DMS 273 (cell line): ENCODE results near the gene PFKFB2.

Experiments
- DNase-seq: peaks from one replicate; lab custom pipeline; 2025; ENCODE audit not compliant: unreplicated experiment; lab: John Stamatoyannopoulos, UW

The PFKFB2 gene

GRCh38 chr1:207064561-207064960 lies 11.5 kb downstream of the PFKFB2 start:
- no peak for DNase-seq

- no peak for DNase-seq
Observed at GRCh38 chr1:207067185-207067584, 14.1 kb downstream of the PFKFB2 start.

- DNase-seq: no peak
Observed at GRCh38 chr1:207067665-207068064, 14.6 kb downstream of the PFKFB2 start.

GRCh38 chr1:207069061-207069460 lies 16.0 kb downstream of the PFKFB2 start:
- DNase-seq: no peak

- no peak for DNase-seq
Observed at GRCh38 chr1:207069858-207070506, 16.9 kb downstream of the PFKFB2 start.

GRCh38 chr1:207070811-207071210 lies 17.7 kb downstream of the PFKFB2 start:
- no peak for DNase-seq

GRCh38 chr1:207071426-207071825 lies 18.4 kb downstream of the PFKFB2 start:
- no peak for DNase-seq

- no peak for DNase-seq
Observed at GRCh38 chr1:207072233-207072632, 19.2 kb downstream of the PFKFB2 start.

GRCh38 chr1:207073906-207074820 lies 21.1 kb downstream of the PFKFB2 start:
- DNase-seq: no peak

- DNase-seq: no peak
Observed at GRCh38 chr1:207076181-207076955, 23.3 kb downstream of the PFKFB2 start.

- DNase-seq: no peak
Observed at GRCh38 chr1:207077012-207077411, 23.9 kb downstream of the PFKFB2 start.

GRCh38 chr1:207077470-207078377 lies 24.6 kb downstream of the PFKFB2 start:
- DNase-seq: peak; percentile 81

GRCh38 chr1:207078578-207079132 lies 25.6 kb downstream of the PFKFB2 start:
- DNase-seq: no peak

GRCh38 chr1:207079706-207080241 lies 26.7 kb downstream of the PFKFB2 start:
- no peak for DNase-seq

- no peak for DNase-seq
Observed at GRCh38 chr1:207081088-207081487, 28.0 kb downstream of the PFKFB2 start.

- DNase-seq: no peak
Observed at GRCh38 chr1:207081806-207082205, 28.7 kb downstream of the PFKFB2 start.

GRCh38 chr1:207084232-207084631 lies 31.2 kb downstream of the PFKFB2 start:
- no peak for DNase-seq

- peak; percentile 78 for DNase-seq
Observed at GRCh38 chr1:207084701-207085180, 31.7 kb downstream of the PFKFB2 start.

GRCh38 chr1:207085887-207086286 lies 32.8 kb downstream of the PFKFB2 start:
- no peak for DNase-seq

- DNase-seq: no peak
Observed at GRCh38 chr1:207088161-207088560, 35.1 kb downstream of the PFKFB2 start.
